ENCODE measurements around the gene RGS14. TPM values are rescaled to one million over a fixed set of nuclear protein-coding genes. Genes with fewer than 3 reads are reported as not detected.

RGS14 gene
- total and polyA plus RNA-seq, 2 donors (not counting 3 experiments of a cell fraction or from before 2014, with no cell fraction given), result 4.3 to 7.3 TPM

GRCh38 chr5:177403102-177403791, 45.5 kb downstream of the RGS14 start:
- BruUV-seq (replicated peaks), result no TSS peak
- Histone ChIP-seq H2AFZ (ENCODE audit: low read depth, low read length) (peak overlapping the region; percentile 97), H3K9me3 (replicated peaks; ENCODE audit: control insufficient read depth, insufficient read depth, low read length) (no peaks in the 10 kb centered on the region), H3K27me3 (ENCODE audit: control insufficient read depth in 2 of 2, insufficient read depth in 2 of 2, low read length in 2 of 2) (peaks cover 33 to 39% of the 10 kb centered on the region in 2 experiments), H3K36me3 (ENCODE audit: control insufficient read depth in 2 of 2, extremely low read depth in 1 of 2, insufficient read depth in 2 of 2, low read length in 2 of 2) (no peaks in the 10 kb centered on the region), H3K4me2 (ENCODE audit: insufficient read depth, low read length) (peak overlapping the region; percentile 67), H3K4me1 (ENCODE audit: control insufficient read depth, extremely low read depth, insufficient read depth, low read length) (peaks cover 23% of the 10 kb centered on the region), H4K20me1 (replicated peaks; ENCODE audit: control insufficient read depth, extremely low read depth, insufficient read depth, low read length) (no peaks in the 10 kb centered on the region), H3K27ac (ENCODE audit: insufficient read depth, low read depth, low read length) (no peak overlapping the region), H3K9me1 (replicated peaks; ENCODE audit: control insufficient read depth, extremely low read depth, insufficient read depth, low read length) (no peaks in the 10 kb centered on the region), H3K9ac (replicated peaks; ENCODE audit: extremely low read depth, insufficient read depth, low read length) (no peak overlapping the region), H3K4me3 (replicated peaks in 1 of 3; ENCODE audit: insufficient read depth in 1 of 3, low read depth in 1 of 3, low read length in 3 of 3) (peak overlapping the region in 1 of 3 experiments; percentile 42), H3K79me2 (ENCODE audit: control insufficient read depth, insufficient read depth, low read length) (no peaks in the 10 kb centered on the region)
- intact Hi-C loops (cut with micrococcal nuclease), result loop anchor here (1.0 kb wide), 1 partner anchor 98 kb away; no protein-coding TSS in a partner anchor
- ChIA-PET CTCF (interaction anchor here (0.8 to 7.1 kb wide), 30 partner anchors 8 to 289 kb away, joined by 3 to 288 read pairs (median 9); partner anchors contain the start of genes GRK6, LMAN2, PDLIM7 and PRR7), POLR2A (interaction anchor here (1.4 to 1.8 kb wide), 3 partner anchors 23 to 94 kb away, joined by 7 read pairs; partner anchors contain the start of genes GRK6 and PDLIM7)
- FAIRE-seq, result no peak
- dilution Hi-C loops (cut with MboI; ENCODE audit: extremely low pct_ligation_motif_present, low sequenced_read_pairs), result no loop called here
- DNase-seq (ENCODE audit: low read depth, low spot score), result no peak
- TF ChIP-seq GATA2 (IDR thresholded peaks at IDR 0.05; ENCODE audit: insufficient read depth, insufficient read length, low read depth, low read length), result no peak
- peak; percentile 86 for TF ChIP-seq EZH2 (IDR thresholded peaks at IDR 0.05; ENCODE audit: borderline replicate concordance, low read depth, low read length, severe bottlenecking)

- ChIA-PET POLR2A (interaction anchor here (0.5 to 1.8 kb wide), 5 partner anchors 22 to 93 kb away, joined by 4 to 7 read pairs (median 7); partner anchors contain the start of genes GRK6 and PDLIM7), CTCF (interaction anchor here (0.6 to 7.1 kb wide), 40 partner anchors 9 to 294 kb away, joined by 3 to 288 read pairs (median 7); partner anchors contain the start of genes DDX41, GRK6, LMAN2 and PDLIM7)
- peak; percentile 73 for DNase-seq (ENCODE audit: low read depth, low spot score)
- H3K27me3 ChIP-seq (ENCODE audit: control insufficient read depth in 2 of 2, insufficient read depth in 2 of 2, low read length in 2 of 2), result peaks cover 34 to 39% of the 10 kb centered on the region in 2 experiments
- H3K9me1 ChIP-seq (replicated peaks; ENCODE audit: control insufficient read depth, extremely low read depth, insufficient read depth, low read length), result no peaks in the 10 kb centered on the region
- H3K9ac ChIP-seq (replicated peaks; ENCODE audit: extremely low read depth, insufficient read depth, low read length), result no peak overlapping the region
- peaks cover 23% of the 10 kb centered on the region for H3K4me1 ChIP-seq (ENCODE audit: control insufficient read depth, extremely low read depth, insufficient read depth, low read length)
- FAIRE-seq, result peak; percentile 56
- no peaks in the 10 kb centered on the region for H4K20me1 ChIP-seq (replicated peaks; ENCODE audit: control insufficient read depth, extremely low read depth, insufficient read depth, low read length)
- H3K36me3 ChIP-seq (ENCODE audit: control insufficient read depth in 2 of 2, extremely low read depth in 1 of 2, insufficient read depth in 2 of 2, low read length in 2 of 2), result no peaks in the 10 kb centered on the region
- no TSS peak for BruUV-seq (replicated peaks)
- TF ChIP-seq POLR2A (IDR thresholded peaks at IDR 0.05; ENCODE audit: low read depth, low read length) (peak; percentile 41), GATA2 (IDR thresholded peaks at IDR 0.05; ENCODE audit: insufficient read depth, insufficient read length, low read depth, low read length) (no peak), CTCF (IDR thresholded peaks at IDR 0.05; ENCODE audit: extremely low read depth in 1 of 2, insufficient read depth in 1 of 2, low read depth in 1 of 2, low read length in 2 of 2) (peak; percentile 81 to 87), POLR2AphosphoS5 (IDR thresholded peaks at IDR 0.05; ENCODE audit: insufficient read depth, low read depth, low read length) (peak; percentile 74), EZH2 (IDR thresholded peaks at IDR 0.05; ENCODE audit: borderline replicate concordance, low read depth, low read length, severe bottlenecking) (no peak), FOS (IDR thresholded peaks at IDR 0.05; ENCODE audit: borderline replicate concordance, insufficient read depth, low read length) (no peak), MAX (IDR thresholded peaks at IDR 0.05; ENCODE audit: insufficient read depth, insufficient read length) (peak; percentile 43), MYC (IDR thresholded peaks at IDR 0.05; ENCODE audit: low read depth, low read length) (peak; percentile 12)
- peak overlapping the region; percentile 97 for H2AFZ ChIP-seq (ENCODE audit: low read depth, low read length)
- H3K27ac ChIP-seq (ENCODE audit: insufficient read depth, low read depth, low read length), result no peak overlapping the region
- dilution Hi-C loops (cut with MboI; ENCODE audit: extremely low pct_ligation_motif_present, low sequenced_read_pairs), result no loop called here
- H3K79me2 ChIP-seq (ENCODE audit: control insufficient read depth, insufficient read depth, low read length), result no peaks in the 10 kb centered on the region
- H3K9me3 ChIP-seq (replicated peaks; ENCODE audit: control insufficient read depth, insufficient read depth, low read length), result no peaks in the 10 kb centered on the region
- intact Hi-C loops (cut with micrococcal nuclease), result loop anchor here (1.0 to 2.0 kb wide), 4 partner anchors 22 to 97 kb away; partner anchors contain the start of gene GRK6
- H3K4me3 ChIP-seq (replicated peaks in 1 of 3; ENCODE audit: insufficient read depth in 1 of 3, low read depth in 1 of 3, low read length in 3 of 3), result peak overlapping the region; percentile 27 to 42 (median 34)
- peak overlapping the region; percentile 67 for H3K4me2 ChIP-seq (ENCODE audit: insufficient read depth, low read length)
Measured at GRCh38 chr5:177403792-177404640, 46.3 kb downstream of the RGS14 start.
